SJSA1 (cell line): ENCODE results near the gene BRF1. TPM values are rescaled to one million over a fixed set of nuclear protein-coding genes. Genes with fewer than 3 reads are reported as not detected.

ENCODE experiments used
- DNase-seq, 2 experiments: peaks; one replicate each; pipeline ENCODE4 v3.0.0-alpha.2; 2015 to 2020; ENCODE audit warnings: low spot score in 2 of 2, low read depth in 1 of 2
- H3K27ac ChIP-seq: fragments of 250-450 bp; sonication (Bioruptor Pico); 2 replicates; pipeline ENCODE4 v1.5.1; 2020; ENCODE audit warnings: mild to moderate bottlenecking, moderate library complexity
- H3K27me3 ChIP-seq: fragments of 250-450 bp; sonication (Bioruptor Pico); replicated peaks from 2 replicates; pipeline ENCODE4 v1.5.1; 2020; ENCODE audit warnings: mild to moderate bottlenecking, moderate library complexity
- H3K36me3 ChIP-seq: fragments of 250-450 bp; sonication (Bioruptor Pico); 2 replicates; pipeline ENCODE4 v1.5.1; 2020; ENCODE audit warnings: mild to moderate bottlenecking
- H3K4me1 ChIP-seq: fragments of 250-450 bp; sonication (Bioruptor Pico); replicated peaks from 2 replicates; pipeline ENCODE4 v1.6.1; 2021; ENCODE audit warnings: mild to moderate bottlenecking
- H3K4me3 ChIP-seq: fragments of 250-450 bp; sonication (Bioruptor Pico); 2 replicates; pipeline ENCODE4 v1.5.1; 2020; ENCODE audit warnings: mild to moderate bottlenecking
- H3K9me3 ChIP-seq: fragments of 250-450 bp; sonication (Bioruptor Pico); replicated peaks from 2 replicates; pipeline ENCODE4 v1.5.1; 2020; ENCODE audit warnings: mild to moderate bottlenecking
- total RNA-seq: library from RNA; depleted of rRNA; stranded (reverse); fragments of >200 nt; shearing (Covaris generic); gene quantifications from 2 replicates; pipeline ENCODE4 v1.2.3, GENCODE V29; 2014

Gene BRF1
- total RNA-seq, 1 experiment from 2014 or later = 35.8 TPM

GRCh38 chr14:105223260-105223659, 77.5 kb downstream of the BRF1 start:
- Histone ChIP-seq H3K9me3 (no peaks in the 10 kb centered on the region), H3K27me3 (no peaks in the 10 kb centered on the region), H3K4me3 (no peak overlapping the region), H3K27ac (no peak overlapping the region), H3K36me3 (peaks cover 49% of the 10 kb centered on the region), H3K4me1 (peaks cover 3% of the 10 kb centered on the region; the same call in 1 of the 2 replicates)
- DNase-seq = peak in 1 of 2 experiments; percentile 29

- no peak for DNase-seq
- peaks cover 56% of the 10 kb centered on the region for H3K36me3 ChIP-seq
- no peak overlapping the region for H3K27ac ChIP-seq
These were observed 79.1 kb downstream of the BRF1 start for GRCh38 chr14:105221598-105222178.

GRCh38 chr14:105220699-105221597, 79.9 kb downstream of the BRF1 start:
- H3K27ac ChIP-seq = no peak overlapping the region

More at GRCh38 chr14:105221598-105222178, 79.1 kb downstream of the BRF1 start:
- H3K4me3 ChIP-seq = no peak overlapping the region
- H3K4me1 ChIP-seq = peaks cover 3% of the 10 kb centered on the region; the same call in 1 of the 2 replicates
- H3K27me3 ChIP-seq = no peaks in the 10 kb centered on the region
- H3K9me3 ChIP-seq = no peaks in the 10 kb centered on the region

GRCh38 chr14:105219753-105220152, 81.0 kb downstream of the BRF1 start:
- H3K4me3 ChIP-seq = no peak overlapping the region
- peaks cover 47% of the 10 kb centered on the region for H3K36me3 ChIP-seq
- DNase-seq = no peak
- H3K9me3 ChIP-seq = no peaks in the 10 kb centered on the region
- H3K27me3 ChIP-seq = no peaks in the 10 kb centered on the region
- H3K27ac ChIP-seq = no peak overlapping the region
- peaks cover 3% of the 10 kb centered on the region; the same call in 1 of the 2 replicates for H3K4me1 ChIP-seq

More at GRCh38 chr14:105220699-105221597, 79.9 kb downstream of the BRF1 start:
- Histone ChIP-seq H3K4me1 (peaks cover 3% of the 10 kb centered on the region; the same call in 1 of the 2 replicates), H3K4me3 (no peak overlapping the region), H3K36me3 (peaks cover 50% of the 10 kb centered on the region), H3K9me3 (no peaks in the 10 kb centered on the region), H3K27me3 (no peaks in the 10 kb centered on the region)
- DNase-seq = no peak

- Histone ChIP-seq H3K27ac (no peak overlapping the region), H3K9me3 (no peaks in the 10 kb centered on the region), H3K36me3 (peaks cover 43% of the 10 kb centered on the region), H3K4me1 (peaks cover 3% of the 10 kb centered on the region; the same call in 1 of the 2 replicates), H3K27me3 (no peaks in the 10 kb centered on the region), H3K4me3 (no peak overlapping the region)
- DNase-seq = no peak
These were observed 81.7 kb downstream of the BRF1 start for GRCh38 chr14:105219043-105219612.

GRCh38 chr14:105218611-105219010, 82.2 kb downstream of the BRF1 start:
- Histone ChIP-seq H3K36me3 (peaks cover 38% of the 10 kb centered on the region), H3K27me3 (no peaks in the 10 kb centered on the region), H3K9me3 (no peaks in the 10 kb centered on the region), H3K4me3 (no peak overlapping the region), H3K4me1 (peaks cover 2% of the 10 kb centered on the region; the same call in 1 of the 2 replicates), H3K27ac (no peak overlapping the region)
- no peak for DNase-seq

GRCh38 chr14:105217774-105218173, 83.0 kb downstream of the BRF1 start:
- Histone ChIP-seq H3K9me3 (no peaks in the 10 kb centered on the region), H3K36me3 (peaks cover 36% of the 10 kb centered on the region), H3K27ac (no peak overlapping the region), H3K4me3 (no peak overlapping the region), H3K27me3 (no peaks in the 10 kb centered on the region), H3K4me1 (no peaks in the 10 kb centered on the region)
- DNase-seq = no peak

- H3K36me3 ChIP-seq = peaks cover 35% of the 10 kb centered on the region
- H3K4me3 ChIP-seq = no peak overlapping the region
- no peaks in the 10 kb centered on the region for H3K4me1 ChIP-seq
- no peak for DNase-seq
- H3K27ac ChIP-seq = no peak overlapping the region
- H3K9me3 ChIP-seq = no peaks in the 10 kb centered on the region
- H3K27me3 ChIP-seq = no peaks in the 10 kb centered on the region
These were observed 84.1 kb downstream of the BRF1 start for GRCh38 chr14:105216490-105217247.

- H3K27ac ChIP-seq = no peak overlapping the region
- H3K9me3 ChIP-seq = no peaks in the 10 kb centered on the region
- no peak overlapping the region for H3K4me3 ChIP-seq
- no peak for DNase-seq
- no peaks in the 10 kb centered on the region for H3K27me3 ChIP-seq
- peaks cover 24% of the 10 kb centered on the region for H3K36me3 ChIP-seq
- H3K4me1 ChIP-seq = no peaks in the 10 kb centered on the region
These were observed 85.2 kb downstream of the BRF1 start for GRCh38 chr14:105215602-105216001.

- no peak for DNase-seq
- Histone ChIP-seq H3K4me3 (no peak overlapping the region), H3K27me3 (no peaks in the 10 kb centered on the region), H3K36me3 (peaks cover 20% of the 10 kb centered on the region), H3K9me3 (no peaks in the 10 kb centered on the region), H3K27ac (no peak overlapping the region), H3K4me1 (no peaks in the 10 kb centered on the region)
These were observed 86.4 kb downstream of the BRF1 start for GRCh38 chr14:105214324-105214915.

GRCh38 chr14:105213361-105213760, 87.4 kb downstream of the BRF1 start:
- H3K9me3 ChIP-seq = no peaks in the 10 kb centered on the region
- no peak overlapping the region for H3K27ac ChIP-seq
- H3K27me3 ChIP-seq = no peaks in the 10 kb centered on the region
- no peak overlapping the region for H3K4me3 ChIP-seq
- no peaks in the 10 kb centered on the region for H3K4me1 ChIP-seq
- H3K36me3 ChIP-seq = peaks cover 11% of the 10 kb centered on the region
- DNase-seq = no peak

GRCh38 chr14:105212541-105213300, 88.1 kb downstream of the BRF1 start:
- no peak overlapping the region for H3K4me3 ChIP-seq
- H3K9me3 ChIP-seq = no peaks in the 10 kb centered on the region
- no peaks in the 10 kb centered on the region for H3K27me3 ChIP-seq
- H3K4me1 ChIP-seq = no peaks in the 10 kb centered on the region
- H3K36me3 ChIP-seq = peaks cover 8% of the 10 kb centered on the region
- no peak for DNase-seq
- no peak overlapping the region for H3K27ac ChIP-seq
